NB4 (cell line): ENCODE data around the gene PPFIBP2.
A peak's percentile ranks its signal among the peaks of the same experiment; 100 is the strongest.

ENCODE experiments used
- DNase-seq: peaks from one replicate; pipeline ENCODE4 v3.0.0; 2010; ENCODE audit warnings: low read depth
- H3K4me3 ChIP-seq: one replicate; pipeline ENCODE4 v1.5.1; 2011; ENCODE audit warnings: mild to moderate bottlenecking, low read depth, low read length, moderate library complexity
- MYC ChIP-seq: IDR thresholded peaks from 2 replicates; pipeline ENCODE4 v1.6.1; 2011; ENCODE audit warnings: low read depth, low read length
- POLR2A ChIP-seq: IDR thresholded peaks from 2 replicates; pipeline ENCODE4 v1.6.1; 2011; ENCODE audit warnings: mild to moderate bottlenecking; ENCODE audit not compliant: insufficient read length; ENCODE audit errors: extremely low read depth
- TF ChIP-seq, protein P1 (sequence below): IDR thresholded peaks from one replicate; pipeline ENCODE4 v1.5.1; 2012; ENCODE audit warnings: low read depth, low read length
- TF ChIP-seq, protein P2 (sequence below): IDR thresholded peaks from 2 replicates; pipeline ENCODE4 v1.6.1; 2011; ENCODE audit warnings: low read depth, low read length

The PPFIBP2 gene

DNA sequence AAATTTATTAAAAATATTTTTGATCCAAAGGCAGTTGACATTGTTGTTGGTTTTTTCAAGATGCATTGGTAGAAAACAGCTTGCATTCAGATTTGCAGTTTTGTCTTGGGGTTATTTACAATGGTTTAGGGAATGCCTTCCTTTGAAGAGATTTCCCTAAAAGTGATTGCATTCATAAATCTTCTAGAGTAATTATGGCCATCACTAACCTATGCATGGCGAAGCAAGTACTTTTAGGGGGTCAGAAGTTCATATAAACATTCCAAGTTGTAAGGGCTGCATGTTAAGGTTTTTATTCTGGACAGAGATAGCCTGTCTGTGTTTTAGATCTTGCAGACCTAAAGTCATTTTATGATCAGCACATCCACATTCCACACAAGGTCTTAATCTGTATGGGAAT lies 53.5 kb downstream of the PPFIBP2 start:
- H3K4me3 ChIP-seq: no peak overlapping the region
- TF ChIP-seq MYC (no peak), POLR2A (no peak)
- TF ChIP-seq, protein P1, sequence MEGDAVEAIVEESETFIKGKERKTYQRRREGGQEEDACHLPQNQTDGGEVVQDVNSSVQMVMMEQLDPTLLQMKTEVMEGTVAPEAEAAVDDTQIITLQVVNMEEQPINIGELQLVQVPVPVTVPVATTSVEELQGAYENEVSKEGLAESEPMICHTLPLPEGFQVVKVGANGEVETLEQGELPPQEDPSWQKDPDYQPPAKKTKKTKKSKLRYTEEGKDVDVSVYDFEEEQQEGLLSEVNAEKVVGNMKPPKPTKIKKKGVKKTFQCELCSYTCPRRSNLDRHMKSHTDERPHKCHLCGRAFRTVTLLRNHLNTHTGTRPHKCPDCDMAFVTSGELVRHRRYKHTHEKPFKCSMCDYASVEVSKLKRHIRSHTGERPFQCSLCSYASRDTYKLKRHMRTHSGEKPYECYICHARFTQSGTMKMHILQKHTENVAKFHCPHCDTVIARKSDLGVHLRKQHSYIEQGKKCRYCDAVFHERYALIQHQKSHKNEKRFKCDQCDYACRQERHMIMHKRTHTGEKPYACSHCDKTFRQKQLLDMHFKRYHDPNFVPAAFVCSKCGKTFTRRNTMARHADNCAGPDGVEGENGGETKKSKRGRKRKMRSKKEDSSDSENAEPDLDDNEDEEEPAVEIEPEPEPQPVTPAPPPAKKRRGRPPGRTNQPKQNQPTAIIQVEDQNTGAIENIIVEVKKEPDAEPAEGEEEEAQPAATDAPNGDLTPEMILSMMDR: no peak
- TF ChIP-seq, protein P2, sequence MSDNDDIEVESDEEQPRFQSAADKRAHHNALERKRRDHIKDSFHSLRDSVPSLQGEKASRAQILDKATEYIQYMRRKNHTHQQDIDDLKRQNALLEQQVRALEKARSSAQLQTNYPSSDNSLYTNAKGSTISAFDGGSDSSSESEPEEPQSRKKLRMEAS: no peak
- no peak for DNase-seq

DNA sequence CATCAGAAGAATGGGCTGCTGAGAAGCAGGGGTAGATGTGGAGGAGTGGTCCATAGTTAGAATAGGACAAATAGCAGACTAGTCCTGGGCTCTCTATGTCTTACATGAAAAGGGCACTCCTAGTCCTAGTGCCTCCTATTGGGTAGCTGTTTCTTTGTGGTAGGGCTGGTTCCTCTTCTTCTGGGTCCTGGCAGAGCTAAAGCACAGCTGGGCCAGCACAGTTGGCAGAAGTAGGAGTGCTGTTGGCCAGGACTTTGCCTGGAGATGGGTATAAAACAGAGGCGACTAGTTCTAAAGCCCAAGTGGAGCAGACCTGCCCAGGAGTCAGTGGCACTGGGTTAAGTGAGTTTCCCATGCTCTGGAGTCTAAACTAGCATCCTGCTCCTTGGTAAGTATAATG lies 55.2 kb downstream of the PPFIBP2 start:
- no peak for DNase-seq
- no peak overlapping the region for H3K4me3 ChIP-seq
- no peak for TF ChIP-seq POLR2A

DNA sequence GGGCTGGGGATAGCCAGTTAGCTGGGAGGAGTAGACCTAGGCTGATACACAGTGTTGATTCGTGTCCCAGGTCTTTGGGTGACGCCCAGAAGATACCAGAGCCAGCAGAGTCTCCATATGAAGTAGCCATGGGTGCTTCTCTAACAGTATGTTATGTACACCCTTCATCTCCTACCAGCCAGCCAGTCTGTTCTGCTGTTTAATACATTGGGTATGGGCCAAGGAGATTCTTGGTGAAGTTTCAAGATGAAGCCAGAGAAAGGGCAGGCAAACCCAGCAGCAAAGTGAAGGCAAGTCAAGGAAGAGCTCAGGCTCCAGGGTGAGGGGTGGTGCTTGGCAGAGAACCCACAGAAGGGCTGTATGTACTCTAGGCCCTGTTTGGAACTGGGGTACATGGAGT lies 56.4 kb downstream of the PPFIBP2 start:
- no peak for DNase-seq
- TF ChIP-seq POLR2A: no peak
- TF ChIP-seq, protein P2: no peak
- no peak overlapping the region for H3K4me3 ChIP-seq

DNA sequence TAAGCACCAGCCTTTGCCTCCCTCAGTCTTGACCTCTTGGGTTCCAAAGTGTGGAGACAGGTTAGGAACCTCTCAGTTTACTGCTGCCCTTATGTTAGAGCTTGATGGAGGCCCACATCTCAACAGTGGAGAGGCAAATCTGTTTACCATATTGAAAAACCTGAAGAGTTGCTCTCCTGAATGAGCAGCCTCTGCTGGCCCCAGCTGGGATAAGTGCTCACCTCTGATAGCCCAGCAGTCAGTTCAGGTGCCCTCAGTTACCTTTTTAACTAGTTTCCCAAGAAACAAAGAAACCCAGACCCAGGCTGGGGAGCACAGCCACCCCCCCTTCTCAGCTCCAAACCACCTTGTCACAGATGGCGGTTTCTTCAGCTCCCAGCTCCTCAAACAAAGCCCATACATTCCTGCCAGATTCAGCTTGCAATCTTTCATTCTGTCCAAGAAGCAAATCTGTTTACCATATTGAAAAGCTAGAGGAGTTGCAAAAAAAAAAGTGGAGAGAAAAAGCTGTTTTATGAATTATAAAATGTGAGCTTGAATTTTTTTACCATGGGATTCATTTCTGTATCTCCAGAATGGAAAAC lies 57.2 kb downstream of the PPFIBP2 start:
- TF ChIP-seq, protein P2: no peak
- TF ChIP-seq MYC (no peak), POLR2A (no peak)
- TF ChIP-seq, protein P1: no peak
- no peak for DNase-seq
- H3K4me3 ChIP-seq: no peak overlapping the region

DNA sequence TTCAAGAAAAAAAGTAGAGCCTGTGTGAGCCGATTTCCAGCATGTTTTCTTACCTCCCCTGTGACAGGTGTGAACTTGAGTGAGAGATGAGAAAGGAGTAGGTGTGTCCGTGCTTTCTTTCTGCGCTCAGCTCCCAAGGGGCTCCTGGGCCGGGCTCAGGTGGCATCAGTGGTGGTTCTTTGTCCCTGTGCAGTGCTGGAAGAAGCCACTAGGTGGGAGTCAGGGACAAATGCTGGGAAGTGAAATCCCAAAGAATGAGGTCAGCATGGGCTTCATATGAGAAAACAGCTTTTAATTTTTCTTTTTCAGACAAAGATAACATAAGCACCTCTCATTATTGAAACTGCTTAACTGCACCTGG lies 57.8 kb downstream of the PPFIBP2 start:
- no peak overlapping the region for H3K4me3 ChIP-seq
- peak; percentile 45 for DNase-seq
- no peak for TF ChIP-seq POLR2A
- TF ChIP-seq, protein P2: no peak
- TF ChIP-seq MYC: no peak
- TF ChIP-seq, protein P1: peak; percentile 74

DNA sequence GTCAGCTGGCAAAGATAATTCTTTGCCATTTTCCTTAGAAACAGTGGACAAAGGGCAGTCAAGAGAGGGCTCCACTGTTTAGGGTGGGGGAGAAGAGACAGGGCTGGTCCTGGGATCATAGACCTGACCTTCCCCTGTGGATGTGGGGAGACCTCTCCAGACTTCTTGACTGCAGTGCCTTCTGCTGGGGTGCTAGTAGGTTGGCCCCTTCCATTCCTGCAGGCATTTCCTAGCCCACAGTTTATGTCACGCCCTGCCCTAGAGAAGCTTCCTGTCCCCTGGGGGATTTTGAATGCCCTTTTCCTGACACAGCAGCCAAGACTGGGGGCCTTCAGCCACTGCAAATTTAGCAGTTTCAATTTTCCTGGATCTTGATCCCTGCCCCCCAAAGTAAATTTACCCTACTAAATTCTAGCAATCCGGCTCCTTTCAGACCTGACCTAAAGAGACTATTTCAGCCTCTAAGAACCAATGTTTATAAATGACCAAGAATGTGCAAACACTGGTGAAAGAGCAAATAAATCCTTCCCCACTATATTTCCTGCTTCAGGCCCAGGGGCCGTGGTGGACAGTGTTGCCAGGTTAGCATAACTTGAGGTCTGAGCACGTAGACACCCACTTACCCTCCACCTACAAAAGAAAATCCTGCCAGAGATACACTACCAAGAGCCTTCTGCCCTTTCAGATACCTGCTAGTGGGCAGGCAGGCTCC lies 58.4 kb downstream of the PPFIBP2 start:
- no peak for TF ChIP-seq MYC
- TF ChIP-seq POLR2A: no peak
- TF ChIP-seq, protein P1: no peak
- TF ChIP-seq, protein P2: no peak
- DNase-seq: no peak
- no peak overlapping the region for H3K4me3 ChIP-seq

DNA sequence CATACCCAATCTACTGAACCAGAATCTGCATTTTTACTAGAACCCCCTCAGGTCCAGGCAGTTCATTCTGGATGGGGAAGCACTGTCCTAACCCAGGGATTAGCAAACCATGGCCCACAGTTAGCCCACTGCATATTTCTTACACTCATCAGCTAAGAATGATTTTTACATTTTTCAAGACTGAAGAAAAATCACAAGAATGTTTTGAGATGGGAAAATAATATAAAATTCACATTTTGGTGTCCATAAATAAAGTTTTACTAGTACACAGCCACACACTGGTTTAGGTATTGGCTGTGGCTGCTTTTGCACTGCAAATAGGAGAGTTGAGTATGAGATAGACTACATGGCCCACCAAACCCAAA lies 59.4 kb downstream of the PPFIBP2 start:
- no peak for DNase-seq
- no peak overlapping the region for H3K4me3 ChIP-seq
- no peak for TF ChIP-seq POLR2A
- TF ChIP-seq, protein P2: no peak
- TF ChIP-seq, protein P1: no peak
- TF ChIP-seq MYC: no peak
